Adrenal gland (tissue), 5 donors: ENCODE data around the gene TPGS1.

ENCODE experiments used
- POLR2A ChIP-seq, 2 donors: fragments of 450-650 bp; IDR thresholded peaks; one replicate each; pipeline ENCODE4 v1.6.1; 2017; ENCODE audit warnings: antibody characterized with exemption in 2 of 2, mild to moderate bottlenecking in 2 of 2, moderate library complexity in 1 of 2
- TF ChIP-seq, protein P1 (sequence below), 6 experiments: fragments of 450-650 bp in 4 of 6; fragments of 200-600 bp in 2 of 6; sonication (generic) in 1 of 6; IDR thresholded peaks; 1 replicate in 5 of 6; 2 replicates in 1 of 6; pipeline versions ENCODE4 v1.5.1 to v1.8.0; 2016 to 2021; ENCODE audit warnings: antibody characterized with exemption in 6 of 6, mild to moderate bottlenecking in 2 of 6, moderate library complexity in 1 of 6
- donor health status: DM: no; HTN: no; CAD: no.

DNA sequence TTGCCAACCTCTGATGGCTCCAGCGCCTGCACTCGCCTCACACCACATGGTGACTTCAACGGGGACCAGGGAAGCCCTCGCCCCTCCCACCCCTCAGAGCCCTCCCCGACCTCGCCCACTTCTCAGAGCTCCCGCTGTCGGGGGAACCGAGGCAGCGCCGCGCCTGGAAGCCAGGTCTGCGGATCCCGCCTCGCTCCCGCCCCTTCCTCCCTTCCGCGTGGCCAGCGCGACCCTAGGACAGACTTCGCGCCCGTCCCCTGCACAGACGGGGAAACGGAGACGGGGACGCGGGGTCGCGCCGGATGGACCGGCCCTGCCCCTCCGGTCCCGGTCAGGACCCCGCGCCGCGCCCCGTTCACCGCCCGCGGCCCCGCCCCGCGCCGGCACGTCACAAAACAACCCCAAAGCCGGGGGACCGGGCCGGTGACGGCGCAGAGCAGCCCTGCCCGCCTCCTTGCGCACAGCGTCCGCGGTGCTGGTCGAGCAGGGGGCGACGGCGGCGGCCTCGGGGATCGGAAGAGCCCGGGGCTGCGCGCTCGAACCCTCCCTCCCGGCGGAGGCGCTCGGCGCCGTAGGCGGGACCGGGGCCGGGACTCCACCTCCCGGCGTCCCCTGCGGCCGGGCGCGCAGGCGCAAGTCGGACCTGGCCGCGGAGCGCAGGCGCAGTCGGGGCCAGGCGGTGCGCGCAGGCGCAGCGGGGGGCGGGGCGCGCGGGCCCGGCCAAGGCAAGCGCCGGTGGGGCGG lies 23.9 kb downstream of the TPGS1 start:
- TF ChIP-seq, protein P1, sequence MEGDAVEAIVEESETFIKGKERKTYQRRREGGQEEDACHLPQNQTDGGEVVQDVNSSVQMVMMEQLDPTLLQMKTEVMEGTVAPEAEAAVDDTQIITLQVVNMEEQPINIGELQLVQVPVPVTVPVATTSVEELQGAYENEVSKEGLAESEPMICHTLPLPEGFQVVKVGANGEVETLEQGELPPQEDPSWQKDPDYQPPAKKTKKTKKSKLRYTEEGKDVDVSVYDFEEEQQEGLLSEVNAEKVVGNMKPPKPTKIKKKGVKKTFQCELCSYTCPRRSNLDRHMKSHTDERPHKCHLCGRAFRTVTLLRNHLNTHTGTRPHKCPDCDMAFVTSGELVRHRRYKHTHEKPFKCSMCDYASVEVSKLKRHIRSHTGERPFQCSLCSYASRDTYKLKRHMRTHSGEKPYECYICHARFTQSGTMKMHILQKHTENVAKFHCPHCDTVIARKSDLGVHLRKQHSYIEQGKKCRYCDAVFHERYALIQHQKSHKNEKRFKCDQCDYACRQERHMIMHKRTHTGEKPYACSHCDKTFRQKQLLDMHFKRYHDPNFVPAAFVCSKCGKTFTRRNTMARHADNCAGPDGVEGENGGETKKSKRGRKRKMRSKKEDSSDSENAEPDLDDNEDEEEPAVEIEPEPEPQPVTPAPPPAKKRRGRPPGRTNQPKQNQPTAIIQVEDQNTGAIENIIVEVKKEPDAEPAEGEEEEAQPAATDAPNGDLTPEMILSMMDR (IDR thresholded peaks at IDR 0.05), result peak in 1 of 6 experiments; percentile 26
- no peak for TF ChIP-seq POLR2A (IDR thresholded peaks at IDR 0.05)
